Small intestine (tissue), 7 donors: ENCODE measurements around the gene TTC24. TPM values are rescaled to one million over a fixed set of nuclear protein-coding genes. Genes with fewer than 3 reads are reported as not detected.
A peak's percentile ranks its signal among the peaks of the same experiment; 100 is the strongest.
"Not testable (repeated sequence)": the region's sequence is repeated elsewhere in the genome, so short reads cannot be mapped to it uniquely, and the experiment has no call there.

Source experiments
- DNase-seq, 2 donors: peaks; one replicate each; pipeline versions ENCODE4 v3.0.0 to v3.0.0-alpha.2; 2013
- FAIRE-seq: peaks from 2 replicates; lab custom pipeline; 2012; peaks lifted over from hg19 to GRCh38; lab: Jason Lieb, UNC
- H3K27ac ChIP-seq, 3 donors: one replicate each; pipeline ENCODE4 v1.5.1; 2013; ENCODE audit warnings: low read length in 2 of 3, mild to moderate bottlenecking in 2 of 3, control low read depth in 1 of 3, inconsistent platforms in 1 of 3, low read depth in 1 of 3, moderate library complexity in 1 of 3
- H3K27me3 ChIP-seq, 3 donors: one replicate each; pipeline ENCODE4 v1.6.1; 2013; ENCODE audit warnings: low read length in 3 of 3, inconsistent platforms in 1 of 3; ENCODE audit not compliant: control insufficient read depth in 3 of 3, insufficient read depth in 3 of 3
- H3K36me3 ChIP-seq, 3 donors: one replicate each; pipeline ENCODE4 v1.6.1; 2013; ENCODE audit warnings: low read length in 3 of 3, inconsistent platforms in 1 of 3, low read depth in 1 of 3, mild to moderate bottlenecking in 1 of 3, moderate library complexity in 1 of 3; ENCODE audit not compliant: control insufficient read depth in 3 of 3, insufficient read depth in 2 of 3
- H3K4me1 ChIP-seq, 3 donors: one replicate each; pipeline ENCODE4 v1.6.1; 2013; ENCODE audit warnings: low read length in 2 of 3, inconsistent platforms in 1 of 3, low read depth in 1 of 3, mild to moderate bottlenecking in 1 of 3, moderate library complexity in 1 of 3; ENCODE audit not compliant: control insufficient read depth in 3 of 3, insufficient read depth in 2 of 3
- H3K4me3 ChIP-seq, 3 donors: one replicate each; pipeline ENCODE4 v1.5.1; 2013; ENCODE audit warnings: low read length in 3 of 3, control low read depth in 1 of 3, inconsistent platforms in 1 of 3, low read depth in 1 of 3, mild to moderate bottlenecking in 1 of 3, moderate library complexity in 1 of 3
- H3K9me3 ChIP-seq, 2 donors: one replicate each; pipeline ENCODE4 v1.6.1; 2013; ENCODE audit warnings: low read depth in 1 of 2, low read length in 1 of 2; ENCODE audit not compliant: control insufficient read depth in 2 of 2, insufficient read depth in 1 of 2
- WGBS, 3 donors: extraction: QIAGEN DNeasy Blood & Tissue Kit; methylation state at CpG; one replicate each; pipeline ENCODE4 v1.1.7; 2013; 5-methylcytosine and 5-hydroxymethylcytosine counted together
- polyA plus RNA-seq, 4 donors: library from polyadenylated mRNA; stranded (reverse) in 3 of 4; unstranded in 1 of 4; fragments of 200-250 nt in 3 of 4; fragments of 120-200 nt in 1 of 4; gene quantifications; one replicate each; pipeline versions ENCODE4 v1.2.1 to v1.2.3, GENCODE V29; 2013
- donor health status: healthy with polysubstance abuse.
- donor health status: control.
- donor health status: control.
- donor health status: Bipolar disorder and iron deficiency.
- donor health status: healthy.

Gene TTC24
- polyA plus RNA-seq, 4 donors, result 0.18 to 0.19 TPM; not detected in 2

- Histone ChIP-seq H3K36me3 (peaks cover 0 to 36% (median 11%) of the 10 kb centered on the region in 3 donors), H3K27me3 (no peaks in the 10 kb centered on the region), H3K4me3 (no peak overlapping the region), H3K4me1 (peaks cover 0 to 15% (median 2%) of the 10 kb centered on the region in 3 donors), H3K9me3 (no peaks in the 10 kb centered on the region), H3K27ac (no peak overlapping the region)
- WGBS, 3 donors, result 26 to 48% (median 32%) methylated on average over 3 of the region's 3 CpGs
- no peak for FAIRE-seq
- DNase-seq, result no peak
These were observed 20.3 kb downstream of the TTC24 start for GRCh38 chr1:156599811-156600210.

- FAIRE-seq (no peak), DNase-seq (peak in 1 of 2 donors; percentile 38)
- Histone ChIP-seq H3K27ac (peak overlapping the region in 2 of 3 donors; percentile 76 to 90), H3K4me3 (peak overlapping the region; percentile 69 to 74 (median 73)), H3K9me3 (no peaks in the 10 kb centered on the region), H3K27me3 (no peaks in the 10 kb centered on the region), H3K36me3 (peaks cover 0 to 27% (median 11%) of the 10 kb centered on the region in 3 donors), H3K4me1 (peaks cover 0 to 15% (median 2%) of the 10 kb centered on the region in 3 donors)
- 1 to 2% (median 2%) methylated on average over 13 of the region's 13 CpGs for WGBS, 3 donors
These were observed 21.2 kb downstream of the TTC24 start for GRCh38 chr1:156600733-156601121.

GRCh38 chr1:156601122-156601830 is 21.8 kb downstream of the TTC24 start, which contains the start of gene GPATCH4:
GPATCH4 (minus strand) TSS chr1:156601479.
- FAIRE-seq, result no peak
- H3K9me3 ChIP-seq, result no peaks in the 10 kb centered on the region
- H3K27me3 ChIP-seq, result no peaks in the 10 kb centered on the region
- 0 to 1% (median 0%) methylated on average over 35 of the region's 35 CpGs for WGBS, 3 donors
- peak within 1 kb of the TSS; percentile 69 to 74 (median 73) for H3K4me3 ChIP-seq
- H3K4me1 ChIP-seq, result peaks cover 0 to 15% (median 2%) of the 10 kb centered on the region in 3 donors
- peak within 1 kb of the TSS; percentile 25 to 90 (median 76) for H3K27ac ChIP-seq
- peak; percentile 77 to 91 for DNase-seq
- peaks cover 0 to 23% (median 11%) of the 10 kb centered on the region in 3 donors for H3K36me3 ChIP-seq

- H3K9me3 ChIP-seq, result no peaks in the 10 kb centered on the region
- peaks cover 0 to 19% (median 11%) of the 10 kb centered on the region in 3 donors for H3K36me3 ChIP-seq
- peaks cover 0 to 15% (median 2%) of the 10 kb centered on the region in 3 donors for H3K4me1 ChIP-seq
- DNase-seq (no peak), FAIRE-seq (no peak)
- 62 to 69% (median 68%) methylated on average over 12 of the region's 12 CpGs for WGBS, 3 donors
- no peaks in the 10 kb centered on the region for H3K27me3 ChIP-seq
- H3K4me3 ChIP-seq, result peak overlapping the region; percentile 69 to 74 (median 73)
- H3K27ac ChIP-seq, result peak overlapping the region; percentile 25 to 90 (median 76)
These were observed 22.4 kb downstream of the TTC24 start for GRCh38 chr1:156601892-156602291.

GRCh38 chr1:156602557-156602993 is 23.1 kb downstream of the TTC24 start:
- WGBS, 3 donors, result 28 to 44% (median 38%) methylated on average over 10 of the region's 10 CpGs
- no peaks in the 10 kb centered on the region for H3K9me3 ChIP-seq
- H3K27ac ChIP-seq, result no peak overlapping the region
- H3K4me1 ChIP-seq, result peaks cover 0 to 15% (median 2%) of the 10 kb centered on the region in 3 donors
- H3K4me3 ChIP-seq, result no peak overlapping the region
- FAIRE-seq (no peak), DNase-seq (no peak)
- H3K36me3 ChIP-seq, result peaks cover 0 to 14% (median 9%) of the 10 kb centered on the region in 3 donors
- no peaks in the 10 kb centered on the region for H3K27me3 ChIP-seq

- not testable (repeated sequence) for H3K36me3 ChIP-seq, H3K4me3 ChIP-seq, DNase-seq, H3K27me3 ChIP-seq, H3K4me1 ChIP-seq, FAIRE-seq, H3K27ac ChIP-seq, H3K9me3 ChIP-seq
- 80 to 91% (median 86%) methylated on average over 4 of the region's 4 CpGs for WGBS, 3 donors
These were observed 27.8 kb downstream of the TTC24 start for GRCh38 chr1:156607344-156607743.

- H3K9me3 ChIP-seq, result no peaks in the 10 kb centered on the region
- H3K4me3 ChIP-seq, result no peak overlapping the region
- FAIRE-seq, result no peak
- WGBS, 3 donors, result 27 to 31% (median 30%) methylated on average over 7 of the region's 7 CpGs
- no peaks in the 10 kb centered on the region for H3K36me3 ChIP-seq
- DNase-seq, result peak; percentile 70 to 79
- peaks cover 0 to 13% (median 2%) of the 10 kb centered on the region in 3 donors for H3K4me1 ChIP-seq
- no peak overlapping the region for H3K27ac ChIP-seq
- H3K27me3 ChIP-seq, result peaks cover 0 to 2% (median 0%) of the 10 kb centered on the region in 3 donors
These were observed 28.6 kb downstream of the TTC24 start for GRCh38 chr1:156608036-156608674.

- Histone ChIP-seq H3K9me3 (no peaks in the 10 kb centered on the region), H3K27ac (no peak overlapping the region), H3K4me1 (peaks cover 0 to 13% (median 2%) of the 10 kb centered on the region in 3 donors), H3K4me3 (no peak overlapping the region), H3K27me3 (peaks cover 0 to 2% (median 0%) of the 10 kb centered on the region in 3 donors), H3K36me3 (no peaks in the 10 kb centered on the region)
- peak; percentile 58 to 65 for DNase-seq
- FAIRE-seq, result no peak
- WGBS, 3 donors, result 27 to 37% (median 30%) methylated on average over 6 of the region's 6 CpGs
These were observed 29.5 kb downstream of the TTC24 start for GRCh38 chr1:156608981-156609380.
